ENCODE data around the gene MISP.

MISP gene, protein sequence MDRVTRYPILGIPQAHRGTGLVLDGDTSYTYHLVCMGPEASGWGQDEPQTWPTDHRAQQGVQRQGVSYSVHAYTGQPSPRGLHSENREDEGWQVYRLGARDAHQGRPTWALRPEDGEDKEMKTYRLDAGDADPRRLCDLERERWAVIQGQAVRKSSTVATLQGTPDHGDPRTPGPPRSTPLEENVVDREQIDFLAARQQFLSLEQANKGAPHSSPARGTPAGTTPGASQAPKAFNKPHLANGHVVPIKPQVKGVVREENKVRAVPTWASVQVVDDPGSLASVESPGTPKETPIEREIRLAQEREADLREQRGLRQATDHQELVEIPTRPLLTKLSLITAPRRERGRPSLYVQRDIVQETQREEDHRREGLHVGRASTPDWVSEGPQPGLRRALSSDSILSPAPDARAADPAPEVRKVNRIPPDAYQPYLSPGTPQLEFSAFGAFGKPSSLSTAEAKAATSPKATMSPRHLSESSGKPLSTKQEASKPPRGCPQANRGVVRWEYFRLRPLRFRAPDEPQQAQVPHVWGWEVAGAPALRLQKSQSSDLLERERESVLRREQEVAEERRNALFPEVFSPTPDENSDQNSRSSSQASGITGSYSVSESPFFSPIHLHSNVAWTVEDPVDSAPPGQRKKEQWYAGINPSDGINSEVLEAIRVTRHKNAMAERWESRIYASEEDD

DNA sequence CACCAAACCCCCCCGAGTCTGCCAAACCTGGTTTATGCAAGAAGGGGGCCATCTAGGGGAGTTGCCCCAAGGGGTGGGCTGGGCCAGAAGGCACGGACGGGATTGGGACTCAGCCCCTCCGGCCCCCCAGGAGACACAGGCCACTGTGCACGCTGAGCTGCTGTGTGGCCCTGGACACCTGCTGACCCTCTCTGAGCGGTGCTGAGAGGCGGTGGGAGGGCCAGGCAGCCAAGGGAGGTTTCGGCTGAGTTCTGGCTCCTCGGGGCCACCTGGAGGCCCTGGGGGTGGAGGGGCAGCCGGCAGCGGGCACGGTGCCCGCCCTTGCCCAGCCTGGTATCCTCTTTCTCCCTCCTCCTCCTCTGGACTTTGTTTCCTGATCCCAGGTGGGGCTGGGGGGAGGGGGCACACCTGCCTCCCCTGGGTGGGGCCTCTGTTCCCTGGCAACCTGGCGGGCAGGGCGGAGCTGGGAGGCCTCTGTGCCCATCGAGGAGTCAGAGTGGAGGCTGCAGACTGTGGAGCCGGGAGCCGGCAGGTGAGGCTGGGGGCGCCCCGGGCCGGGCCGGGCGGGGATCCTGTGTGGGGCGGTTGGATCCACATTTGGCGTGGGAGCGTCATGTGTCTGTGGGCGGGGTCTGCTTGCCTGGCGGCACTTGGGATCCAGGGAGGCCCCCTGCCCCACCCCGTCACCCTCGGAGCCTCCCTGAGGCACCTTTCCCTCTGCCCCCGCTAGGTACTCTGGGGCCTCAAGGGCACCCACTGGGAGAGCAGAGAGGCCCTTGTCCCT, at the start of gene MISP:
Gene MISP, plus strand, starts transcription at position 473 of the 784 bp plus-strand sequence. CDS start 5,835 bp downstream, outside the sequence.
- no peak for TF ChIP-seq GATA3 (IDR thresholded peaks at IDR 0.05; ENCODE audit: low read depth, low read length)
- no peak for TF ChIP-seq GATA2 (IDR thresholded peaks at IDR 0.05; ENCODE audit: low read depth, low read length)

- TF ChIP-seq GATA3 (IDR thresholded peaks at IDR 0.05; ENCODE audit: low read depth, low read length) (no peak), GATA2 (IDR thresholded peaks at IDR 0.05; ENCODE audit: low read depth, low read length) (no peak)
These were observed 47.6 kb upstream of the MISP start for GRCh38 chr19:703329-703650.

- TF ChIP-seq GATA2 (IDR thresholded peaks at IDR 0.05; ENCODE audit: low read depth, low read length) (no peak), GATA3 (IDR thresholded peaks at IDR 0.05; ENCODE audit: low read depth, low read length) (no peak)
These were observed 47.1 kb upstream of the MISP start for GRCh38 chr19:703651-704446.

- TF ChIP-seq GATA2 (IDR thresholded peaks at IDR 0.05; ENCODE audit: low read depth, low read length) (no peak), GATA3 (IDR thresholded peaks at IDR 0.05; ENCODE audit: low read depth, low read length) (no peak)
These were observed 46.5 kb upstream of the MISP start for GRCh38 chr19:704447-704741.

- no peak for TF ChIP-seq GATA3 (IDR thresholded peaks at IDR 0.05; ENCODE audit: low read depth, low read length)
- TF ChIP-seq GATA2 (IDR thresholded peaks at IDR 0.05; ENCODE audit: low read depth, low read length): no peak
These were observed 42.5 kb upstream of the MISP start, which contains the start of gene PALM for GRCh38 chr19:708154-709143. Gene PALM (plus strand): TSS chr19:708935. CDS start chr19:709147, 212 bp downstream.

- TF ChIP-seq GATA2 (IDR thresholded peaks at IDR 0.05; ENCODE audit: low read depth, low read length) (no peak), GATA3 (IDR thresholded peaks at IDR 0.05; ENCODE audit: low read depth, low read length) (no peak)
These were observed 41.5 kb upstream of the MISP start for GRCh38 chr19:709196-709964.

GRCh38 chr19:709965-710571, 40.8 kb upstream of the MISP start:
- no peak for TF ChIP-seq GATA3 (IDR thresholded peaks at IDR 0.05; ENCODE audit: low read depth, low read length)
- TF ChIP-seq GATA2 (IDR thresholded peaks at IDR 0.05; ENCODE audit: low read depth, low read length): no peak

DNA sequence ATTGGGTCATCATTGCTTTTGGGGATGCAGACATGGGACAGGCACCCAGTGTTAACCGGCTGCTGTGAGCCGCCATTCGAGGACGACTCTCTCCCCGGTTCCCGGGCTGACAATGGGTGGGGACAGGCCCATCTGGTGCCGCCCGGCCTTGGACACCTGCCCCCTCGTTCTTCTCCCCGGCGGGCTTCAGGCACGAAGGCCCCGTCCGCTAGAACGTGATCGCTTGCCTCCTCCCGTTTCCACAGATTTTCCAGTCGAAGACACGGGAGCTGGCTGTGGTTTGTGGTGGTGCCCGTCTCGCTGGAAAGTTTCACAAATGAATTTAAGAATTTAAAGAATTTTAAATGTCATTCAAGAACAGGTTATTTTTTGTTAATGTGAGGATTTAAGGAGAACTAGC, 40.1 kb upstream of the MISP start:
- TF ChIP-seq GATA3 (IDR thresholded peaks at IDR 0.05; ENCODE audit: low read depth, low read length): no peak
- no peak for TF ChIP-seq GATA2 (IDR thresholded peaks at IDR 0.05; ENCODE audit: low read depth, low read length)

DNA sequence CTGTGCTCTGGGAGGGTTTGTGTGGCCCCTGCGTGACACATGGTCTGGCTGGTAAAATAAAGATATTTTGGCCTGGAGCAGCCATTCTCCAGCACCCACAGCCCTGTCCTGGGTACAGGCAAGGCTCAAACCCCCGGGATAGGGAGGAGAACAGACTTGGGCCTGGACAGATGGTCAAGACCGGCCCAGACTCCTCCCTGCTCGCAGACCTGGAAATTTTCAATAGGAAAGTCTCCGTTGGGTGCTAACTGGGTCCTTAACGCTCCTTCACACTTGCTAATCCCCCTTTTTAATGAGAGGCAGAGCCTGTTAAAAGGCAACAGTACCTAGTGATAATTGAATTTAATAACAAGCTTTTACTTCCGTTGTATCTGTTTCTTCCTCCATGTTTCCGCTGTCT, 39.7 kb upstream of the MISP start:
- TF ChIP-seq GATA3 (IDR thresholded peaks at IDR 0.05; ENCODE audit: low read depth, low read length) (no peak), GATA2 (IDR thresholded peaks at IDR 0.05; ENCODE audit: low read depth, low read length) (no peak)

- TF ChIP-seq GATA3 (IDR thresholded peaks at IDR 0.05; ENCODE audit: low read depth, low read length): no peak
- no peak for TF ChIP-seq GATA2 (IDR thresholded peaks at IDR 0.05; ENCODE audit: low read depth, low read length)
These were observed 35.6 kb upstream of the MISP start for GRCh38 chr19:715347-715746.

- TF ChIP-seq GATA3 (IDR thresholded peaks at IDR 0.05; ENCODE audit: low read depth, low read length) (no peak), GATA2 (IDR thresholded peaks at IDR 0.05; ENCODE audit: low read depth, low read length) (no peak)
These were observed 32.5 kb upstream of the MISP start for GRCh38 chr19:718251-718951.

All from SH-SY5Y (cell line).